Activated CD8-positive, alpha-beta memory T cell treated with anti-CD3 and anti-CD28 coated beads for 1 hour (primary cell): ENCODE results near the gene YIPF2.
"Not testable (repeated sequence)": the region's sequence is repeated elsewhere in the genome, so short reads cannot be mapped to it uniquely, and the experiment has no call there.

Experiments used
- DNase-seq, 2 donors: peaks; one replicate each; pipeline ENCODE4 v3.0.0-alpha.2; 2020; ENCODE audit warnings: low read depth in 1 of 2; ENCODE audit errors: extremely low read depth in 1 of 2

YIPF2 gene

DNA sequence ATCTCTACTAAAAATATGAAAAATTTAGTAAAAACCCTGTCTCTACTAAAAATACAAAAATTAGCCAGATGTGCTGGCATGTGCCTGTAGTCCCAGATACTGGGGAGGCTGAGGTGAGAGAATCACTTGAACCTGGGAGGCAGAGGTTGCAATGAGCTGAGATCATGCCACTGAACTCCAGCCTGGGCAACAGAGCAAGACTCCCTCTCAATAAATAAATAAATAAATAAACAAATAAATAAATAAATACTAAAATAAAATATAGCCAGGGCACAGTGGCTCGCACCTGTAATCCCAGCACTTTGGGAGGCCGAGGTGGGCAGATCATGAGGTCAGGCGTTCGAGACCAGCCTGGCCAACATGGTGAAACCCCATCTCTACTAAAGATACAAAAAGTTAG lies 15.0 kb upstream of the YIPF2 start:
- DNase-seq = not testable (repeated sequence)

DNA sequence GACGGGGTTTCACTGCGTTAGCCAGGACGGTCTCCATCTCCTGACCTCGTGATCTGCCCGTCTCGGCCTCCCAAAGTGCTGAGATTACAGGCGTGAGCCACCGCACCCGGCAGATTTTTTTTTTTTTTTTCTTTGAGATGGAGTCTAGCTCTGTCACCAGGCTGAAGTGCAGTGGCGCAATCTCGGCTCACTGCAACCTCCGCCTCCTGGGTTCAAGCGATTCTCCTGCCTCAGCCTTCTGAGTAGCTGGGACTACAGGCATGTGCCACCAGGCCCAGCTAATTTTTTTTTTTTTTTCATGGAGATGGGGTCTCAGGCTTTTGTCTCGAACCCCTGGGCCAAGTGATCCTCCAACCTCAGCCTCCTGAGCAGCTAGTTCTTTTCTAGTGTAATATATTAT lies 13.2 kb upstream of the YIPF2 start:
- DNase-seq = not testable (repeated sequence)

DNA sequence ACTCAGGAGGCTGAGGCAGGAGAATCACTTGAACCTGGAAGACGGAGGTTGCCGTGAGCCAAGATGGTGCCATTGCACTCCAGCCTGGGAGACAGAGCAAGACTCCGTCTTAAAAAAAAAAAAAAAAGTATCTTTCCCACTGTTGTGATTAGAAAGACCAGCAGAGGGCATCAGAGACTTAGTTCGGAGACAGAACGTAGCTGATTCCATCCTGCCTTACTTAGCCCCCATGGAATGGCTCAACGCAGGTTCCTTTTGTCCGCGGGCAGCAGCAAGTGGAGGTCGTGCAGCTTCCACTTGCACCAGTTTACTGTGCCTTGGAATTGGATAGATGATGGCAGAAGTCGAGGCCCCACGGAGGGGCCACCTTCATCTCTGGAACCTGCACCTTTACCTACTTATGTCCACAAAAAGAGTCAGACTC lies 8.2 kb upstream of the YIPF2 start:
- no peak for DNase-seq

DNA sequence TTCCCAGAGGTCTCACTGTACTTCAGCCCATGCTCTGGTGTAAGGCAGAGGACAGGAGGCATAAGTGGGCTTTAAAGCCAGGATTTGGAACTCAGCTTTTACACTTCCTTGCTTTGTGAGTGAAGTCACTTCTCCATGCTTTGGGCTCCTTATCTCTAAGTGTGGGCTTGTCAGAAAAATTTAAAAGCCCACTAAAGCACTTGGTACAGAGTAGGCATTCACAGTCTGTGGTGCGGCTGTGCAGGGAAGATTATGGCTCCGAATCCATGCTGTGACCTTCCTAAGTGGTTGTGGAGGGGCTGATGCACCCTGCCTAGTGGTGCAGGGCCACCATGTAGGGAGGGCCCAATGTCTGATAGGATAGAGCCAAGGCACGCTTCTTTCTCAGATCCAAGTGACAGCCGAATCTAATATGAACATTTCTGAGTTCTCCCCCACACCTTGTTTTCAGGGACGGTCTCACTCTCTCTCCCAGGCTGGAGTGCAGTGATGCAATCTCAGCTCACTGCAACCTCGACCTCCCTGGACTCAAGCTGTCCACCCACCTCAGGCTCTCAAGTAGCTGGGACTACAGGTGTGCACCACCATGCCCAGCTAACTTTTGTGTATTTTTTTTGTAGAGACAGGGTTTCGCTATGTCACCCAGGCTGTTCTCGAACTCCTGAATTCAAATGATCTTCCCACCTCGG lies 7.1 kb upstream of the YIPF2 start:
- DNase-seq = no peak

DNA sequence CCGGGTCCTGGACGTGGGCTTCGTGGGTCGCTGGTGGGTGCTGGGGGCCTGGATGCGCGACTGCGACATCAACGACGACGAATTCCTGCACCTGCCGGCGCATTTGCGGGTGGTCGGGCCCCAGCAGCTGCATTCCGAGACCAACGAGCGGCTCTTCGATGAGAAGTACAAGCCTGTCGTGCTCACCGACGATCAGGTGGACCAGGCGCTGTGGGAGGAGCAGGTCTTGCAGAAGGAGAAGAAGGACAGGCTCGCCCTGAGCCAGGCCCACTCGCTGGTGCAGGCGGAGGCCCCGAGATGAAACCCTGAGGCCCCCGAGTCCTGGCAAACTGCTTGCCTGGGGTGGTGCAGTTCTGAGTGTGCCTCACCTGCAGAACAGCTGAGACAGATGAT lies 959 bp upstream of the YIPF2 start:
- DNase-seq = no peak

DNA sequence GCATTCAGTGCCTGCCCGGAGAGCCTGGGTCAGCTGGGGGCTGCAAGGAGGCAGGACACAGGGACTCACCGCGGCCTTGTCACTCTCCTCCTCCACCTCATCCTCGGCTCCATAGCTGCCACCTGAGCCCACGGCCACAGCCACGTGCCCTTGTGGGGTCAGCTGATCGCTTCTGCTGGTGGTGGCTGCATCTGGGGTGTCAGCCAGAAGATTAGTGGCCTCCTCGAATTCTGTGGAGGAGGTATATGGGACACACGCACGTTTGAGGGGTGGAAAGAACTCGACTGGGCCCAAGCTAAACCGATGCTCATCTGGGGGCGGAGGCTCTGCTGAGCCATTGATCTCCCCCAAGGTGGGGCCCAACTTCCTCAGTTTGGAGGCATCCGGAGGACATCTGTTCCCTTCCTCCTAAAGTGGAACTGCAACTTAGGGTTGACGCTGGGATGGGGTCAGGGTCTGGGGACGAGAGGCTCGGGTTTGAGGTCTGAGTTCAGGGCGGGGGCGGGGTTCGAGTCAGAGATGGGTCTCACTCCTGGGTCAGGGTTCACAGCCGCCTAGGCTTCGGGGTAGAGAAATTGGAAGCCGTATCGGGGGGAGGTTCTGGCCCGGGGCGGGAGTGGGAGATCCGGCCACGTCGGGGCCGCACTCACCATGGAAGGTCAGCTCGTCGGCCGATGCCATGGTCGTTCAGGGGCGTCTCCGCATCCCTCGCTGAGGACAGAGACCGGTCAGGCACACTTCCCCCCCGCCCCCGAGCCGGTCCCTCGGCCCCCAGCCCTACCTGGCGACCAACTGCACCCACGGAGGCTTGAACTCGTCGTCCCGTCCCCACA lies 493 bp downstream of the YIPF2 start:
- no peak for DNase-seq

DNA sequence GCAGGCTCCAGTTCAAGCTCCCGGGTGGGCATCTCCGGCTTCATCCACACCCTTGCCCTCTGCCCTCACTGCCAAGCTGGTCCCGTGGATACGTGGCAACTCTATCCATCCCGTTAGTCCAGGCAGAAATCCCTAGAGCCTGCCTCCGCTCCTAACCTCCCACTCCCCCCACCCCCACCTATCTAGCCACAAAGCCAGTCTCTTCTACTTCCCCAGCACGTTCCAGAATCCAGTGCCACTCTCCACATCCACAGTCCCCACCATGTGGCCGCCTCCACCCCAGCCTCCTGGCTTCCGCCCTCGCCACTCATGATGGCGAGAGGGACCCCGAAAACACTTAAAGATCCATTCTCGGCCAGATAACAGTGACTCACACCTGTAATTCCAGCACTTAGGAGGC lies 3.8 kb downstream of the YIPF2 start:
- DNase-seq = no peak

DNA sequence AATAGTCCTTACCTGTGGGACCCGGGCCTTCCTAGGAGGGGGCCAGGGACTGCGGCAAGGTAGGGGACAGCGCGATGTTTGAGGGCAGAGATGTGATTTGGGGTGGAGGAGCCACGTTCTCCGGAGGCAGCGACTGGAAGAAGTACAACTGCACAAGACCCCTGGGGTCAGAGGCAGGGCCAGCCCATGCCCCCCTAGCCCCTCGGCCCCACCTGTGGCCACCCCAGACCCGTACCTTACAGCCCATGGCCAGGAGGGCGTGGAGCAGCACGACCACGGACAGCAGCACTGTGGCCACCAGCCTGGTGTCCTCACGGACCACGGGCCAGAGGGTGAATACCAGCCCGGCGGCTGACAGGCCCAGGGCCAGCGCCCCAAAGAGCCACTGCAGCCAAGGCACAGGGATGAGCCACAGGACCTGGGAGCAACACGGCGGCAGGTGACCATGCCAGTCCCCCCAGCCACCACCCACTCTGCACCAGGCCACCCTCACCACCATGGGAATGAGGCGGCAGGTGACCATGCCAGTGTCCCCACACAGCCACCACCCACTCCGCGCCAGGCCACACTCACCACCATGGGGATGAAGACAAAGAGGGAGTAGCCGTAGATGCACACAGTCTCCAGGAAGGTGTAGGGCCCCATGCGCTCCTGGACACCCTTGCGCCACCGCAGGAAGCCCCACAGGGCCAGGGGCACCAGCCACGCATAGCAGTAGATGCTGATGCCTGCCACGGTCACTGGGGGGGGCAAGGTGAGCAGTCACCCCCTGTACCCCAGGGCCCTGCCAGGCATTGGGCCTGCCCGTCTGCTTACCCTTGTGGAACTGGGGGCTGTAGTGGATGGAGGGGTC lies 5.0 kb downstream of the YIPF2 start:
- DNase-seq = no peak

DNA sequence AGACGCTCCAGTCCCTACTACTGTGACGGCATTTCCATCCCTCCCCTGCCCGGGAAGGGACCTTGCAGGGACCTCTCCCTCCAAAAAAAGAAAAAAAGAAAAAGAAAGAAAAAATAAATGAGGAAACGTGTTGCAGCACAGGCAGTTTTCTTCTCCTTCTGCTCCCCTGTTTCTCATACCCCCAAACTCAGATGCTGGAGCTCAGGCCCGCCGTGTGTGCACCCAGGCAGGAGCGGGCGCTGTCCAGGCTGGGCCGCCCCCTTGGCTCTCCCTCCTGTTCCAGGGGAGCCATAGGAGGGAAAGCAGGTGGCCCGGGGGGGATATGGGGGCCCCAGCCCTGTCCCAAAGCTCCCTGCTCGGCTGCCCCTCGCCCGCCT lies 5.8 kb downstream of the YIPF2 start:
- DNase-seq = no peak

DNA sequence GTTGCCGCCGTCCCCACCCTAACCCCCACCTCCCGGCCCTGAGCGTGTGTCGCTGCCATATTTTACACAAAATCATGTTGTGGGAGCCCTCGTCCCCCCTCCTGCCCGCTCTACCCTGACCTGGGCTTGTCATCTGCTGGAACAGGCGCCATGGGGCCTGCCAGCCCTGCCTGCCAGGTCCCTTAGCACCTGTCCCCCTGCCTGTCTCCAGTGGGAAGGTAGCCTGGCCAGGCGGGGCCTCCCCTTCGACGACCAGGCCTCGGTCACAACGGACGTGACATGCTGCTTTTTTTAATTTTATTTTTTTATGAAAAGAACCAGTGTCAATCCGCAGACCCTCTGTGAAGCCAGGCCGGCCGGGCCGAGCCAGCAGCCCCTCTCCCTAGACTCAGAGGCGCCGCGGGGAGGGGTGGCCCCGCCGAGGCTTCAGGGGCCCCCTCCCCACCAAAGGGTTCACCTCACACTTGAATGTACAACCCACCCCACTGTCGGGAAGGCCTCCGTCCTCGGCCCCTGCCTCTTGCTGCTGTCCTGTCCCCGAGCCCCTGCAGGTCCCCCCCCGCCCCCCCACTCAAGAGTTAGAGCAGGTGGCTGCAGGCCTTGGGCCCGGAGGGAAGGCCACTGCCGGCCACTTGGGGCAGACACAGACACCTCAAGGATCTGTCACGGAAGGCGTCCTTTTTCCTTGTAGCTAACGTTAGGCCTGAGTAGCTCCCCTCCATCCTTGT lies 6.4 kb downstream of the YIPF2 start:
- DNase-seq = no peak

DNA sequence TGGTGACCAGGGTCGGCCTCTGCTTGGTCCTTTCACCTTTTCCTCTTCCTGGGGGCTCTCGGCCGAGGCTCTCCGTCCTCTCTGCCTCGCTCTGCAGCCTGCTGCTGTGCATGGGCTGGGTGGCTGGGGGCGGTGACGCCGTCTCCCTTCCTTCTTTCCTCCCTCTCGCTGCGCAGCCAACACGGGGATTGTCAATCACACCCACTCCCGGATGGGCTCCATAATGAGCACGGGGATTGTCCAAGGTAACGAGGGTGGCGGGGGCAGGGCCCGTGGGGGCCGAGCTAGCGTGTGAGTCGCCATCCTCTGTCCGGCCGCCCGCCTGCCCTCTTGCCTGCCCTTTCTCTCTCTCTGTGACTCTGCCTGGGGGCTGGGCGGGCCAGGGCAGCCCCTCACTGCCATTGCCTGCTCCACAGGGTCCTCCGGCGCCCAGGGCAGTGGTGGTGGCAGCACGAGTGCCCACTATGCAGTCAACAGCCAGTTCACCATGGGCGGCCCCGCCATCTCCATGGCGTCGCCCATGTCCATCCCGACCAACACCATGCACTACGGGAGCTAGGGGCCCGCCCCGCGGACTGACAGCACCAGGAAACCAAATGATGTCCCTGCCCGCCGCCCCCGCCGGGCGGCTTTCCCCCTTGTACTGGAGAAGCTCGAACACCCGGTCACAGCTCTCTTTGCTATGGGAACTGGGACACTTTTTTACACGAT lies 7.1 kb downstream of the YIPF2 start:
- no peak for DNase-seq

DNA sequence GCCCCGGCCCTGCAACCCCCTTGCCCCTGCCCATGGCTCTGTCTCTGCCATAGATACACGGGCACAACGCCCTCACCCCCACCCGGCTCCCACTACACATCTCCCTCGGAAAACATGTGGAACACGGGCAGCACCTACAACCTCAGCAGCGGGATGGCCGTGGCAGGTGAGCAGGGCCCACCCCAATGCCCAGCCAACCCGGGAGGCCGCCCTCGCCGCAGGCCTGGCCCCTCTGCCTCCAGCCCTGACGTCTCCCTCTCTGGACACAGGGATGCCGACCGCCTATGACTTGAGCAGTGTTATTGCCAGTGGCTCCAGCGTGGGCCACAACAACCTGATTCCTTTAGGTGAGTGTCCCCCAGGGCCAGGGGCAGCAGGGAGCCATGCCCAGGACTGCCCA lies 7.7 kb downstream of the YIPF2 start:
- DNase-seq = no peak

DNA sequence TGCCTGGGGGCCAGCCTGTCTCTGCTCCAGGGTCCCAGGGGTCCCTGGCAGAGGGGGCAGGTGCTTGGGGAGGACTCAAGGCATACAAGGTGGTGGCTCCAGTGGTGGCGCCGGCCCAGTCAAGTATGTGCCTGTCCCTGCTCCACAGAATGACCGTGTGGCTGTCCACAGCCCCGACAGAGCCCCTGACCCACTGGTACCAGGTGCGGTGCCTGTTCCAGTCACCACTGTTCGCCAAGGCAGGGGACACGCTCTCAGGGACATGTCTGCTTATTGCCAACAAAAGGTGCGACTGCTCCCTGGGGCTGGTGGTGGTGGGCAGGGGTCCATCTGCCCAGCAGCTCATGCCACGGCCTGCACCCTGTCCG lies 8.2 kb downstream of the YIPF2 start:
- no peak for DNase-seq

DNA sequence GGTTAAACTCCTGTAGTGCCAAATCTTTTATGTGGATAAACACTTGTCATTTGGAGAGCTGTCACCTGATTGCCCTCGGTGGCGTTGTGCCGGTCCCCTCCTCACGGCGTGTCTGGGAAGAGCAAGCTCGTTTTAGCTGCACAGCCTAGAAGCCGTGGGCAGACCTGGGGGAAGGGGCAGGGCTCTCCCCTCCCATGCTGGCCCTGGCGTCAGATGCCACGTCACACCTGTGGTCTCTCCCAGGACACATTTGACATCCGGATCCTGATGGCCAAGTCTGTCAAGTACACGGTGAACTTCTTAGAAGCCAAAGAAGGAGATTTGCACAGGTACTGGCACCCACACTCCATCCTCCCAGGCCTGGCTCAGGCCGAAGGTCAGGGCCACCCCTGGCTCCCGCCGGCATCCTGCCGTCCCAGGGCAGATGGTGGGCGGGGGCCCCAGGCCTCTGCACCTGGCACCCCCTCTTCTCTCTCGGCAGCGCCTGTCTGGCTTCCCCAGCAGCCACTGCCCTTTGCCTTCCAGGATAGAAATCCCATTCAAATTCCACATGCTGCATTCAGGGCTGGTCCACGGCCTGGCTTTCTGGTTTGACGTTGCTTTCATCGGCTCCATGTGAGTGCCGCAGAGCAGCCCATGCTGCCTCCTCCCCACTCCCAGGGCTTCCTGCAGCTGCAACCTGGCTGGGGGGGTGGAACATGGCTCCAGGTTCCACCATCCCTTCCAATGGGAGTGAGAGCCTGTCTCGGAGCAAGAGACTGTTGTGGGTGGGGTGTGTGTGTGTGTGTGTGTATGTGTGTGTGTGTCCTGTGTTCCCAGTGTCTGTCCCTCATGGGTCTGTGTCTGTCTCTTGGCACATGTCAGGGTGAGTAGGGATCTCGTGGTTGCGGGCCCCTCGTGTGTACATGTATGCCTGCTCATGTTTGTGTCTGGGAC lies 8.8 kb downstream of the YIPF2 start:
- no peak for DNase-seq

DNA sequence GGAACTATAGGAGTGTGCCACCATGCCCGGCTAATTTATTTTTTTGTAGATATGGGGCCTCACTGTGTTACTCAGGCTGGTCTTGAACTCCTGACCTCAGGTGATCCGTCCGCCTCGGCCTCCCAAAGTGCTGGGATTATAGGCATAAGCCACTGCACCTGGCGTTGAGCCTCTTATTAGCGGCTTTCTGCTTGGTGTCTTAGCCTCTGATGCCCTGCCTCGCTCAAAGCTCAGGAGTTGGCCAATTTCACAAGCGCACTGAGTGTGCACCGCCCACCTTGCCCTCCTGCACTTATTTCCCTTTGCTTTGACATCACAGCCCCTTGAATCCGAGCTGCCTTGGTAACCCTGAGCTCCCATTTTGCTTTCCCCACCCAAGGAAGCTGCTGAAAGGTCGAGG lies 10.1 kb downstream of the YIPF2 start:
- DNase-seq = no peak

DNA sequence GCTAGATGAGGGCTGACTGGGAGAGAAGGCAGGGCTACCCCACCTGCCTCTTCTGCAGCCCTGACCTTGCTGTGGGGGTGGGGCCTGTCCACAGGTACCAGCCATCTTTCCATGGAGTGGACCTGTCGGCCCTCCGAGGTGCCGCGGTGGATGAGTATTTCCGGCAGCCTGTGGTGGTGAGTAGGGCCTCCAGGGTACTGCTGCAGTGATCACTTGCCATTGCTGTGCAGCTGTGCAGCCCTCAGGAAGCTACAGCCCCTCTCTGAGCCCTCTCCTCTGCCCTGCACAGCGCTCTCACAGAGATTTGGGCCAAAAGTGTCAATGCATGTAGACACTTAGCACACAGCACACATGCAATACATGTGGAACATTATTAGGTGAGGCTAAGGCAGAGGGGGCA lies 11.8 kb downstream of the YIPF2 start:
- no peak for DNase-seq

DNA sequence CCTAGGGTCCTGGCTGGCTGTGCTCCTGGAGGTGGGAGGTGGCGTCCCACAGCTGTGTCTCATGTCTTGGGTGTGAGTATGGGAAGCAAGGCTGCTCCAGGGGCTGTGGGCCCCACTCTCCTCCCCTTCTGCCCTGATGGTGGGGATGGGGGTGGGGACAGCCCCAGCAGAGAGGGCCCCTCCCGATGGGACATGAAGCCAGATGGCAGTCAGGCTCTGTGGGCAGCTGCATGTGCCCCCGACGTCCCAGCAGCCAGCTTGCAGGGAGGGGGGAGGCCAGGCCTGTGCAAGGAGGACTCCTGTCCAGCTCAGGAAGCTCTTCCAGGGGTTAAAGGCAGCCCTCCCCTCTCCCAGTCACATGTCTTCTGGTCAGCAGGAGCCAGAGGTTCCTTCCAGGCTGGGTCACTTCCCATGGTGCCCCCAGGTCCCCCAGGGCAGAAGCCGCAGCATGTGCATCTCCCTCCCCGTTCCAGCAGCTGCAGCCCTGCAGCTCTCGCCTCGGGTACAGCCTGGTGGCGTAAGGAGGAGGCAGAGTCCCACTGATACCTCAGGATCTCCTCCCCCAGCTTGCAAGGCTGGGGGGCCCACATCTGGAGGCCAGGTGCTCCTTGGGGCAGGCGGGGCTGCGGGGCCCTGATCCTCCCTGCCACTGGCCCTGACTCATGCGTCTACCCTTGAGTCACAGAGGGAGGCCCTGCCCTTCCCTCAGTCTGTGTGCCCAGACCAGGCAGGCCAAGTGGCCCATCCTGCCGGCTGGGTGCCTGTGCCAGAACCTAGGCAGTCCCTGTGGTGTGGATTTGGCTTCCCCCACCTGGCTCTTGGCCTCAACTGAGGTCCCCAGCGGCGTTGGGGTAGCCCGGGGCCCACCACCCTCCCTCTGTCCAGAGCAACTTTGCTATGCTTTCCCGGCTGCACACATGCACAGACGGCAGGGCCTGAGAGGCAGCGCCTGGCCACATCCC lies 13.0 kb downstream of the YIPF2 start:
- DNase-seq = no peak

DNA sequence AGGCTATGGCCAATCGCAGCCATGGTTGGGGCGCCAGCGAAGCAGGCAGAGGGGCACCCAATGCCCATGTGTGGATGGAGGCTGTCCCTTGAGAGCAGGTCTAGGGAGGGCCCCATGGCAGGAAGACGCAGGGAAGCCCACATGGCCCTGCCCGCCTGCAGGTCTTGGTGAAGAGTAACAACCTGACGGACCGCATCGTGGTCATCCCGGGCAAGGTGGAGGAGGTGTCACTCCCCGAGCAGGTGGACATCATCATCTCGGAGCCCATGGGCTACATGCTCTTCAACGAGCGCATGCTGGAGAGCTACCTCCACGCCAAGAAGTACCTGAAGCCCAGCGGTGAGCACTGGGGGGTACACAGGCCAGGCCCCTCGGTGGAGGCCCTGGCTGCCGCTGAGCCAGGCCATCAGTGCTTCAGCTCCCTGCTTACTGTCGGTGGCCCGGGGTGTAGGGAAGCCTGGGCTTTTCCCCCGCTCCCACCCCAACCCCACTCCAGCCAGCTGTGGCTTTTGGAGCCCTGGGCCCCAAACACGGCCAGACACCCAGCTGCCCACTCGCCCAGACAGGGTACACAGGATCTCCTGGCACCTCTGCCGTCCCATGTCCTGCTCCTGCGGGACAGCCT lies 14.6 kb downstream of the YIPF2 start:
- DNase-seq = no peak
